ENCODE measurements around the gene OR56B4.

Gene OR56B4

GRCh38 chr11:6084587-6084986, 22.9 kb upstream of the OR56B4 start:
- DNase-seq (ENCODE audit: low read depth in 2 of 2), result no peak
- H3K4me3 ChIP-seq (replicated peaks in 1 of 2; ENCODE audit: low read depth in 2 of 2, low read length in 2 of 2), result no peak overlapping the region
- TF ChIP-seq CTCF (IDR thresholded peaks at IDR 0.05; ENCODE audit: low read depth, low read length), result no peak

GRCh38 chr11:6094186-6094585, 13.3 kb upstream of the OR56B4 start:
- TF ChIP-seq CTCF (IDR thresholded peaks at IDR 0.05; ENCODE audit: low read depth, low read length), result no peak
- H3K4me3 ChIP-seq (replicated peaks in 1 of 2; ENCODE audit: low read depth in 2 of 2, low read length in 2 of 2), result no peak overlapping the region
- DNase-seq (ENCODE audit: low read depth in 2 of 2), result no peak

- TF ChIP-seq CTCF (IDR thresholded peaks at IDR 0.05; ENCODE audit: low read depth, low read length), result no peak
- H3K4me3 ChIP-seq (replicated peaks in 1 of 2; ENCODE audit: low read depth in 2 of 2, low read length in 2 of 2), result no peak overlapping the region
- no peak for DNase-seq (ENCODE audit: low read depth in 2 of 2)
These were observed 11.7 kb upstream of the OR56B4 start for GRCh38 chr11:6095798-6096197.

GRCh38 chr11:6096417-6096816, 11.1 kb upstream of the OR56B4 start:
- peak in 1 of 2 donors; percentile 6 for DNase-seq (ENCODE audit: low read depth in 2 of 2)
- TF ChIP-seq CTCF (IDR thresholded peaks at IDR 0.05; ENCODE audit: low read depth, low read length), result no peak
- no peak overlapping the region for H3K4me3 ChIP-seq (replicated peaks in 1 of 2; ENCODE audit: low read depth in 2 of 2, low read length in 2 of 2)

- no peak for TF ChIP-seq CTCF (IDR thresholded peaks at IDR 0.05; ENCODE audit: low read depth, low read length)
- H3K4me3 ChIP-seq (replicated peaks in 1 of 2; ENCODE audit: low read depth in 2 of 2, low read length in 2 of 2), result no peak overlapping the region
- no peak for DNase-seq (ENCODE audit: low read depth in 2 of 2)
These were observed 7.9 kb upstream of the OR56B4 start for GRCh38 chr11:6099577-6099976.

GRCh38 chr11:6110011-6110410, 2.5 kb downstream of the OR56B4 start:
- TF ChIP-seq CTCF (IDR thresholded peaks at IDR 0.05; ENCODE audit: low read depth, low read length), result no peak
- no peak for DNase-seq (ENCODE audit: low read depth in 2 of 2)
- H3K4me3 ChIP-seq (replicated peaks in 1 of 2; ENCODE audit: low read depth in 2 of 2, low read length in 2 of 2), result no peak overlapping the region

GRCh38 chr11:6111673-6112072, 4.2 kb downstream of the OR56B4 start:
- no peak for TF ChIP-seq CTCF (IDR thresholded peaks at IDR 0.05; ENCODE audit: low read depth, low read length)
- no peak for DNase-seq (ENCODE audit: low read depth in 2 of 2)
- no peak overlapping the region for H3K4me3 ChIP-seq (replicated peaks in 1 of 2; ENCODE audit: low read depth in 2 of 2, low read length in 2 of 2)
